ENCODE results near the gene GNAQ. TPM values are rescaled to one million over a fixed set of nuclear protein-coding genes. Genes with fewer than 3 reads are reported as not detected.

Gene GNAQ
- total and polyA plus RNA-seq, 2 of the 4 experiments (the other 2 are of a cell fraction): 23.1 to 50.7 TPM

DNA sequence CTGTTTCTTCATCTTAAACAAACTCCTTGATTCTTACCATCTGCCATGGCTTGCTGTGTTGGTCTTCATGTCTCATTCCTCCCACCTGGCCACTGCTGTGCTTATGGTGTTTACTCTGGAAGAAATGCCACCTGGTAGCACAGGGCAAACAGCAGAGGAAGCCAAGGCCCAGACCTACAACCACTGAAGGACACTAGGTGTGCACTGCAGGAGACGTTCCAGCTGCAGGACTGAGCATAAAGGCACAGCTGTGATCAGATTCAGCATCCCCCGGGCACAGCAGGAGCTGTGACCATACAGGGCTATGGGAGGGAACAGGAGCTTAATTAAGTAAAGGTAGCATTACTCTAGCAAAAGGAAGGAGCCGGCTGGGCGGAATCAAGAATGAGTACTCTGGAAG is 12.6 kb upstream of the GNAQ start:
- Histone ChIP-seq H2BK120ac (ENCODE audit: low read depth, low read length) (no peak overlapping the region), H3K9me3 (ENCODE audit: control insufficient read depth, insufficient read depth, low read length) (no peaks in the 10 kb centered on the region), H2AK5ac (ENCODE audit: low read depth, low read length) (no peak overlapping the region), H2BK5ac (ENCODE audit: low read depth, low read length, poor library complexity, severe bottlenecking) (no peak overlapping the region), H3K14ac (replicated peaks; ENCODE audit: low read depth, low read length) (no peak overlapping the region), H3K4me3 (ENCODE audit: insufficient read depth, low read depth, low read length) (no peak overlapping the region), H3K9ac (ENCODE audit: low read depth, low read length) (no peak overlapping the region), H4K5ac (ENCODE audit: low read depth, low read length) (no peak overlapping the region), H3K23ac (ENCODE audit: low read depth, low read length) (no peak overlapping the region), H3K18ac (ENCODE audit: low read depth, low read length) (no peak overlapping the region), H3K4me2 (ENCODE audit: low read depth, low read length) (no peak overlapping the region), H3K27me3 (ENCODE audit: control insufficient read depth, insufficient read depth, low read length) (peaks cover 16% of the 10 kb centered on the region), H3K9me1 (ENCODE audit: insufficient read depth, low read length) (no peaks in the 10 kb centered on the region), H3K36me3 (ENCODE audit: control insufficient read depth, insufficient read depth, low read length) (no peaks in the 10 kb centered on the region), H3K79me1 (ENCODE audit: low read depth in 1 of 2, low read length in 2 of 2) (no peaks in the 10 kb centered on the region), H2BK20ac (ENCODE audit: low read depth, low read length) (no peak overlapping the region), H3K27ac (ENCODE audit: insufficient read depth, low read length) (no peak overlapping the region), H4K91ac (ENCODE audit: insufficient read depth, low read depth, low read length) (no peak overlapping the region), H3K4me1 (ENCODE audit: control insufficient read depth, insufficient read depth, low read length) (no peaks in the 10 kb centered on the region), H4K20me1 (ENCODE audit: insufficient read depth, low read length) (no peaks in the 10 kb centered on the region), H2AFZ (replicated peaks; ENCODE audit: low read length, poor library complexity) (no peak overlapping the region), H2AK9ac (replicated peaks; ENCODE audit: low read depth, low read length, poor library complexity) (no peak overlapping the region), H2BK15ac (ENCODE audit: low read depth, low read length) (no peak overlapping the region), H4K8ac (ENCODE audit: low read depth in 2 of 2, low read length in 2 of 2) (no peak overlapping the region), H3K4ac (ENCODE audit: low read depth, low read length) (no peak overlapping the region), H3K56ac (ENCODE audit: extremely low read depth, insufficient read depth, low read length) (no peak overlapping the region)
- TF ChIP-seq, protein P1, sequence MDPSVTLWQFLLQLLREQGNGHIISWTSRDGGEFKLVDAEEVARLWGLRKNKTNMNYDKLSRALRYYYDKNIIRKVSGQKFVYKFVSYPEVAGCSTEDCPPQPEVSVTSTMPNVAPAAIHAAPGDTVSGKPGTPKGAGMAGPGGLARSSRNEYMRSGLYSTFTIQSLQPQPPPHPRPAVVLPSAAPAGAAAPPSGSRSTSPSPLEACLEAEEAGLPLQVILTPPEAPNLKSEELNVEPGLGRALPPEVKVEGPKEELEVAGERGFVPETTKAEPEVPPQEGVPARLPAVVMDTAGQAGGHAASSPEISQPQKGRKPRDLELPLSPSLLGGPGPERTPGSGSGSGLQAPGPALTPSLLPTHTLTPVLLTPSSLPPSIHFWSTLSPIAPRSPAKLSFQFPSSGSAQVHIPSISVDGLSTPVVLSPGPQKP (IDR thresholded peaks at IDR 0.05; ENCODE audit: borderline replicate concordance, low read depth, low read length): no peak
- TF ChIP-seq MAZ (IDR thresholded peaks at IDR 0.05; ENCODE audit: borderline replicate concordance, low read depth, low read length) (no peak), POLR2A (IDR thresholded peaks at IDR 0.05; ENCODE audit: low read depth, low read length) (no peak), RCOR1 (IDR thresholded peaks at IDR 0.05; ENCODE audit: insufficient replicate concordance, low read length) (no peak), BHLHE40 (IDR thresholded peaks at IDR 0.05; ENCODE audit: low read depth, low read length) (no peak), CHD1 (IDR thresholded peaks at IDR 0.05; ENCODE audit: low read depth, low read length) (no peak), FOS (IDR thresholded peaks at IDR 0.05; ENCODE audit: low read depth, low read length) (no peak), MXI1 (IDR thresholded peaks at IDR 0.05; ENCODE audit: borderline replicate concordance, low read depth, low read length) (no peak), SMC3 (IDR thresholded peaks at IDR 0.05; ENCODE audit: low read depth, low read length) (no peak), RFX5 (IDR thresholded peaks at IDR 0.05; ENCODE audit: low read depth, low read length) (no peak), MAFK (IDR thresholded peaks at IDR 0.05; ENCODE audit: low read depth, low read length) (no peak), NFE2L2 (IDR thresholded peaks at IDR 0.05; ENCODE audit: low read depth, low read length) (no peak), RAD21 (IDR thresholded peaks at IDR 0.05; ENCODE audit: low read length) (no peak), CEBPB (IDR thresholded peaks at IDR 0.05; ENCODE audit: low read depth, low read length) (no peak)
- TF ChIP-seq, protein P2, sequence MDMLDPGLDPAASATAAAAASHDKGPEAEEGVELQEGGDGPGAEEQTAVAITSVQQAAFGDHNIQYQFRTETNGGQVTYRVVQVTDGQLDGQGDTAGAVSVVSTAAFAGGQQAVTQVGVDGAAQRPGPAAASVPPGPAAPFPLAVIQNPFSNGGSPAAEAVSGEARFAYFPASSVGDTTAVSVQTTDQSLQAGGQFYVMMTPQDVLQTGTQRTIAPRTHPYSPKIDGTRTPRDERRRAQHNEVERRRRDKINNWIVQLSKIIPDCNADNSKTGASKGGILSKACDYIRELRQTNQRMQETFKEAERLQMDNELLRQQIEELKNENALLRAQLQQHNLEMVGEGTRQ (IDR thresholded peaks at IDR 0.05; ENCODE audit: low read depth, low read length): no peak
- TF ChIP-seq, protein P3, sequence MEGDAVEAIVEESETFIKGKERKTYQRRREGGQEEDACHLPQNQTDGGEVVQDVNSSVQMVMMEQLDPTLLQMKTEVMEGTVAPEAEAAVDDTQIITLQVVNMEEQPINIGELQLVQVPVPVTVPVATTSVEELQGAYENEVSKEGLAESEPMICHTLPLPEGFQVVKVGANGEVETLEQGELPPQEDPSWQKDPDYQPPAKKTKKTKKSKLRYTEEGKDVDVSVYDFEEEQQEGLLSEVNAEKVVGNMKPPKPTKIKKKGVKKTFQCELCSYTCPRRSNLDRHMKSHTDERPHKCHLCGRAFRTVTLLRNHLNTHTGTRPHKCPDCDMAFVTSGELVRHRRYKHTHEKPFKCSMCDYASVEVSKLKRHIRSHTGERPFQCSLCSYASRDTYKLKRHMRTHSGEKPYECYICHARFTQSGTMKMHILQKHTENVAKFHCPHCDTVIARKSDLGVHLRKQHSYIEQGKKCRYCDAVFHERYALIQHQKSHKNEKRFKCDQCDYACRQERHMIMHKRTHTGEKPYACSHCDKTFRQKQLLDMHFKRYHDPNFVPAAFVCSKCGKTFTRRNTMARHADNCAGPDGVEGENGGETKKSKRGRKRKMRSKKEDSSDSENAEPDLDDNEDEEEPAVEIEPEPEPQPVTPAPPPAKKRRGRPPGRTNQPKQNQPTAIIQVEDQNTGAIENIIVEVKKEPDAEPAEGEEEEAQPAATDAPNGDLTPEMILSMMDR (conservative IDR thresholded peaks at IDR 0.05; ENCODE audit: low read depth, low read length): no peak
- intact Hi-C loops (cut with micrococcal nuclease) (no loop called here), in situ Hi-C loops (cut with MboI; ENCODE audit: low sequenced_read_pairs) (no loop called here), dilution Hi-C loops (cut with HindIII; ENCODE audit: low sequenced_read_pairs, unreplicated experiment) (no loop called here)
- WGBS, 2 experiments (ENCODE audit: extremely low coverage in 2 of 2, insufficient read length in 1 of 2): 90% methylated on average over 2 of the region's 4 CpGs; no CpG with 5 or more reads in 1 of the 2 experiments
- BruUV-seq (replicated peaks): no TSS peak
- CTCF ChIA-PET: interaction anchor here (1.4 kb wide), 1 partner anchor 9 kb away, joined by 3 read pairs; no protein-coding TSS in a partner anchor
- DNase-seq (no peak), ATAC-seq (ENCODE audit: low read depth) (no peak)
- POLR2A ChIA-PET (ENCODE audit: unreplicated experiment): no interaction called here

Measured in IMR-90 (cell line).